ENCODE data around the gene CDK16. TPM values are rescaled to one million over a fixed set of nuclear protein-coding genes. Genes with fewer than 3 reads are reported as not detected.

Gene CDK16
- total and polyA plus RNA-seq, 2 of the 13 experiments (the other 11 are each of a cell fraction or from before 2014, with no cell fraction given), result 64.5 to 225 TPM

GRCh38 chrX:47204970-47205369 lies 13.5 kb upstream of the CDK16 start:
- Histone ChIP-seq H3K36me3 (replicated peaks in 1 of 2; ENCODE audit: control insufficient read depth in 1 of 2, insufficient read depth in 2 of 2, low read length in 2 of 2) (peaks cover 16 to 70% of the 10 kb centered on the region in 2 experiments), H3K4me1 (ENCODE audit: insufficient read depth, low read length) (peaks cover 19% of the 10 kb centered on the region), H3K27ac (ENCODE audit: extremely low read length, insufficient read depth, low read length) (no peak overlapping the region), H3K9me3 (ENCODE audit: low read length) (no peaks in the 10 kb centered on the region), H3K79me2 (ENCODE audit: insufficient read depth, low read length) (no peaks in the 10 kb centered on the region), H3K4me2 (ENCODE audit: low read depth, low read length) (no peak overlapping the region), H3K9ac (ENCODE audit: insufficient read depth, low read depth, low read length) (no peak overlapping the region), H3K4me3 (replicated peaks in 1 of 3; ENCODE audit: insufficient read depth in 1 of 3, low read depth in 2 of 3, low read length in 3 of 3) (no peak overlapping the region), H4K20me1 (ENCODE audit: insufficient read depth, low read length) (no peaks in the 10 kb centered on the region; the same call in 1 of the 2 replicates), H2AFZ (ENCODE audit: low read length) (no peak overlapping the region), H3K27me3 (ENCODE audit: control insufficient read depth in 1 of 2, insufficient read depth in 2 of 2, low read length in 2 of 2) (no peaks in the 10 kb centered on the region)
- DNase-seq (ENCODE audit: low spot score) (no peak), FAIRE-seq (no peak), ATAC-seq (no peak)
- intact Hi-C loops (cut with micrococcal nuclease; ENCODE audit: unreplicated experiment), result no loop called here
- in situ Hi-C loops (cut with HindIII; ENCODE audit: extremely low pct_ligation_motif_present, low pct_unique_long_range_greater_than_20kb), result no loop called here
- BruUV-seq (replicated peaks), result no TSS peak
- 99% methylated on average over 4 of the region's 5 CpGs for WGBS (ENCODE audit: low lambda C conversion rate)
- ChIA-PET CTCF (ENCODE audit: low intra/inter-chr PET ratio, low total read pairs) (no interaction called here), POLR2A (no interaction called here)
- TF ChIP-seq MAFF (IDR thresholded peaks at IDR 0.05; ENCODE audit: low read depth, low read length) (no peak), MYNN (CRISPR knock-in tag; IDR thresholded peaks at IDR 0.05; ENCODE audit: low read depth) (no peak), CTCF (CRISPR knock-in tag; IDR thresholded peaks at IDR 0.05) (no peak), CHD4 (IDR thresholded peaks at IDR 0.05; ENCODE audit: borderline replicate concordance, low read length) (no peak), ZNF136 (CRISPR knock-in tag; IDR thresholded peaks at IDR 0.05; ENCODE audit: low read depth) (no peak), ZFYVE20 (CRISPR knock-in tag; IDR thresholded peaks at IDR 0.05; ENCODE audit: borderline replicate concordance, low read depth) (no peak), GPBP1L1 (CRISPR knock-in tag; IDR thresholded peaks at IDR 0.05) (no peak), KIAA2018 (CRISPR knock-in tag; IDR thresholded peaks at IDR 0.05; ENCODE audit: borderline replicate concordance) (no peak), CBFB (CRISPR knock-in tag; IDR thresholded peaks at IDR 0.05) (no peak), ZNF331 (CRISPR knock-in tag; IDR thresholded peaks at IDR 0.05) (no peak), CEBPB (IDR thresholded peaks at IDR 0.05; ENCODE audit: borderline replicate concordance, low read depth, low read length) (no peak), SOX6 (IDR thresholded peaks at IDR 0.05) (no peak), SOX6 (CRISPR knock-in tag; IDR thresholded peaks at IDR 0.05) (no peak), SETDB1 (CRISPR knock-in tag; IDR thresholded peaks at IDR 0.05; ENCODE audit: borderline replicate concordance) (no peak)

All from HepG2 (cell line).